ENCODE results near the gene MRPL32. TPM values are rescaled to one million over a fixed set of nuclear protein-coding genes. Genes with fewer than 3 reads are reported as not detected.
A peak's percentile ranks its signal among the peaks of the same experiment; 100 is the strongest.

The MRPL32 gene
- polyA plus RNA-seq, 4 donors, result 51.6 to 82.6 (median 61.6) TPM

DNA sequence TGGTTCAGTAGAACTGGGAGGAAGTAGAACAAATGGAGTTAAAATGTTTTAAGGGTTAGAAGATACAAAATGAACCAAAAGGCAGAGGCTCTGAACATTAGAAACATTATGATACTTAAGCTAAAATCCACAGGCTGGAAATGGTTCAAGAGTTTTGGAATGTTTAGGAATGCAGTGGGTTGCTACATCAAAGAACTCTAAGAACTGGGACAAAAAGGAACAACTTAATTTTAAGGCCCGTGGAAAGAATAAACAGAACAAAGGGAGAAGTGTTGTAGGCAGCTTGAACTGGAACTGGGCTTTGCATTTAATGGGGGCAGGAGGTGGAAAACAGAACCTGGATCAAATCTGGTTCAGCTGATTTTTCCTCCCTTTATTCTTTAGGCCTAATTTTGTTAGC, 16.8 kb upstream of the MRPL32 start:
- FAIRE-seq, result no peak
- DNase-seq, result no peak
- Histone ChIP-seq H3K27me3 (ENCODE audit: control insufficient read depth in 3 of 3, insufficient read depth in 3 of 3, low read length in 3 of 3) (no peaks in the 10 kb centered on the region), H3K36me3 (ENCODE audit: control insufficient read depth in 3 of 3, insufficient read depth in 2 of 3, low read depth in 1 of 3, low read length in 3 of 3) (peaks cover 10 to 17% (median 13%) of the 10 kb centered on the region in 3 donors), H3K27ac (ENCODE audit: low read depth in 1 of 3, low read length in 2 of 3) (no peak overlapping the region), H3K9me3 (ENCODE audit: control insufficient read depth in 2 of 2, insufficient read depth in 1 of 2, low read depth in 1 of 2, low read length in 1 of 2) (no peaks in the 10 kb centered on the region), H3K4me3 (ENCODE audit: low read depth in 1 of 3, low read length in 3 of 3) (no peak overlapping the region), H3K4me1 (ENCODE audit: control insufficient read depth in 3 of 3, insufficient read depth in 2 of 3, low read depth in 1 of 3, low read length in 2 of 3) (peaks cover 0 to 8% (median 0%) of the 10 kb centered on the region in 3 donors)
- WGBS, 3 donors, result 59 to 71% (median 70%) methylated on average over 1 of the region's 1 CpG

DNA sequence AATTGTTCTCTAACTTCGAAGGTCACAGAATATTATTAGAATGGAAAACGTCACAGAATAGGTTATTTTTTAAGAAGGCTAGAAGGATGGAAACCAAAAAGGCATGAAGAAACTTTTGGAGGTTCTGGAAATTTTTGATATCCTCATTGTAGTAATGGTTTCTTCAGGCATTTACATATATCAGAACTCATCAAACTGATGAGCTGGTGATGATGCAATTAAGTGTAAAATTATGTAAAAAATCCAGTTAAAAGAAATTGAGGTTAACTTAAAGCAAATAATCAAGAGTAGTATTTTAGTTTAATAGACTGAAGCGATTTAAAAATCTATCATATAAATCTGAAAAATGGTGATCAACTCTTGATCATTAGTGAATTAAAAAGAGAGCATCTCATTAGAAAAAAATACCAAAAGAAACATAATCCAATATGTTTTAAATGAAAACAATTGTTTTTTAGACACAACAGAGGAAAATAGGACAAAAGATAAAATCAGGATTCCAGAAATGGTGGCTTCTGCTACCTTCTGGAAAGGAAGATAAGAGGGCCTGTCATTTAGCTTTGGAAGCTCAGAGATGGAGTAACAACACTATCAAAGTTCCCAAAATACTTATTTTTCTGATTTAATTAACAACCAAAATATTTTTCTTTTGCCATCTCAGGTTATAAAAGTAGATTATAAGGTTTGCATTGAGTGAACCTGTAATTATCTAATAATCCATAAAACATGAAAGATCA, 10.0 kb upstream of the MRPL32 start:
- Histone ChIP-seq H3K4me3 (ENCODE audit: low read depth in 1 of 3, low read length in 3 of 3) (no peak overlapping the region), H3K4me1 (ENCODE audit: control insufficient read depth in 3 of 3, insufficient read depth in 2 of 3, low read depth in 1 of 3, low read length in 2 of 3) (no peaks in the 10 kb centered on the region), H3K9me3 (ENCODE audit: control insufficient read depth in 2 of 2, insufficient read depth in 1 of 2, low read depth in 1 of 2, low read length in 1 of 2) (no peaks in the 10 kb centered on the region), H3K27me3 (ENCODE audit: control insufficient read depth in 3 of 3, insufficient read depth in 3 of 3, low read length in 3 of 3) (no peaks in the 10 kb centered on the region), H3K27ac (ENCODE audit: low read depth in 1 of 3, low read length in 2 of 3) (no peak overlapping the region), H3K36me3 (ENCODE audit: control insufficient read depth in 3 of 3, insufficient read depth in 2 of 3, low read depth in 1 of 3, low read length in 3 of 3) (peaks cover 14 to 21% (median 17%) of the 10 kb centered on the region in 3 donors)
- 85 to 93% (median 92%) methylated on average over 3 of the region's 3 CpGs for WGBS, 3 donors
- FAIRE-seq (no peak), DNase-seq (no peak)

DNA sequence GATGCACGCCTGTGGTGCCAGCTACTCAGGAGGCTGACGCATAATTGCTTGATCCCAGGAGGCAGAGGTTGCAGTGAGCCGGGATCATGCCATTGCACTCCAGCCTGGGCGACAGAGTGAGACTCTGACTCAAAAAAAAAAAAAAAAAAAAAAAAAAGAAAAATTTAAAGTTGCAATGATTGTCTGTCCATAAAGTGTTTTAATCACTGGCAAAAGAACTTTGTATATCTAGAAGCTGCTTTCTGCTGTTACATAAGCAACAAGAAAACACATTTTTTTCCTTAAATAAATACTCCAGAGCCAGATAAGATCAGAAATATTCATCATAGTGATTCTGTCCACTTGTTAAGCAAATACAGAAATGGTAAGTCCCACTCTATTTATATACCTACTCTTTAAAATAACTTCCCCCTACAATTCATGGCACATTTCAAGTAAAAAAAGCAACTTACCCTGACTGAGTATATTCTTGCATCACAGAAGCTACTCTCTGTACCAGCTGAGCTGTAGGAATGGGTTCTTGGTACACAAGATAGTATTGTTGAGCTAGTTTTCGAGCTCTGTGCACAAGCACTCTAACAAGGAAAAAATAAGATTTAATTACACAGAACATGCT, 7.8 kb upstream of the MRPL32 start:
- no peaks in the 10 kb centered on the region for H3K9me3 ChIP-seq (ENCODE audit: control insufficient read depth in 2 of 2, insufficient read depth in 1 of 2, low read depth in 1 of 2, low read length in 1 of 2)
- H3K27me3 ChIP-seq (ENCODE audit: control insufficient read depth in 3 of 3, insufficient read depth in 3 of 3, low read length in 3 of 3), result no peaks in the 10 kb centered on the region
- H3K27ac ChIP-seq (ENCODE audit: low read depth in 1 of 3, low read length in 2 of 3), result no peak overlapping the region
- peaks cover 9 to 13% (median 12%) of the 10 kb centered on the region in 3 donors for H3K36me3 ChIP-seq (ENCODE audit: control insufficient read depth in 3 of 3, insufficient read depth in 2 of 3, low read depth in 1 of 3, low read length in 3 of 3)
- DNase-seq, result no peak
- no peak overlapping the region for H3K4me3 ChIP-seq (ENCODE audit: low read depth in 1 of 3, low read length in 3 of 3)
- peaks cover 0 to 3% (median under 1%) of the 10 kb centered on the region in 3 donors for H3K4me1 ChIP-seq (ENCODE audit: control insufficient read depth in 3 of 3, insufficient read depth in 2 of 3, low read depth in 1 of 3, low read length in 2 of 3)
- WGBS, 3 donors, result 85 to 93% (median 89%) methylated on average over 5 of the region's 5 CpGs
- FAIRE-seq, result no peak

DNA sequence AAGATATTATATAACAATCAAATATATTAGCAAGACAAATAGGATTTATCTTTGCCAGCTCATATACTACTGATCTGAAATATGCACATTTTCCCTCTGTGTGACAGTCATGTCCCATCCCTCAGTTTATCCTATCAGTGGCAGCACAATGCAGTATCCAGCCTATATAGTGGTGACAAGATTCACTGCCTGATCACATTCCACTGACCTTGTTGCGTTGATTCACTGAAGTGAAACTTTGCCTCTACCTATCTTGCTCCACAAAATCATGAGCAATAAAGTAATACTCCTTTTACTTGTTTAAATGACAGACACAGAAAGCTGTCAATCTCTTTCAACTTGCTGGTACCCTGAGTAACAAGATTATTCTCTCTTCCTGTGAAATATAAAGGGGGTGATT, 6.5 kb upstream of the MRPL32 start:
- no peak overlapping the region for H3K4me3 ChIP-seq (ENCODE audit: low read depth in 1 of 3, low read length in 3 of 3)
- no peak for DNase-seq
- no peaks in the 10 kb centered on the region for H3K9me3 ChIP-seq (ENCODE audit: control insufficient read depth in 2 of 2, insufficient read depth in 1 of 2, low read depth in 1 of 2, low read length in 1 of 2)
- no peak overlapping the region for H3K27ac ChIP-seq (ENCODE audit: low read depth in 1 of 3, low read length in 2 of 3)
- H3K27me3 ChIP-seq (ENCODE audit: control insufficient read depth in 3 of 3, insufficient read depth in 3 of 3, low read length in 3 of 3), result no peaks in the 10 kb centered on the region
- FAIRE-seq, result no peak
- H3K4me1 ChIP-seq (ENCODE audit: control insufficient read depth in 3 of 3, insufficient read depth in 2 of 3, low read depth in 1 of 3, low read length in 2 of 3), result peaks cover 6 to 14% (median 6%) of the 10 kb centered on the region in 3 donors
- peaks cover 9 to 12% (median 9%) of the 10 kb centered on the region in 3 donors for H3K36me3 ChIP-seq (ENCODE audit: control insufficient read depth in 3 of 3, insufficient read depth in 2 of 3, low read depth in 1 of 3, low read length in 3 of 3)
- WGBS, 3 donors, result 83 to 95% (median 91%) methylated on average over 1 of the region's 1 CpG

DNA sequence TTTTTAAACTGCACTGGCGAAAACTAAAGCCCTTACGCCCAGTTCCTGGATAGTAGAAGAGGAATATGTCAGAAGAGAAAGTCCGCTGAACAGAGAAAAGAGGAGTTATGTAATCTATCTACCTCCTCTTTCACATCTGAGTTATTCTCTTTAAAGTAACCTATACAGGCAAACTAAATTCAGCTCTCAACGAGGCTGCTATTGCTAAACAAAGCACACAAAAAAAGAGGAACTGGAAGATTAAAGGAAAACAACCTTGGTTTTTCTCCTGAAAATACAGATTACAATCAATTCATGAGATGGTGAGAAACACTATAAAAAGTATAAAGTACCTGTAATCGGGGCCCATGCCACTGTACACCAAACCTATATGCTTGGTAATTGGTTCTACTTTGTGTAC, 6.0 kb upstream of the MRPL32 start:
- peaks cover 9% of the 10 kb centered on the region in 3 donors for H3K36me3 ChIP-seq (ENCODE audit: control insufficient read depth in 3 of 3, insufficient read depth in 2 of 3, low read depth in 1 of 3, low read length in 3 of 3)
- WGBS, 3 donors, result 77 to 81% (median 78%) methylated on average over 5 of the region's 5 CpGs
- H3K27me3 ChIP-seq (ENCODE audit: control insufficient read depth in 3 of 3, insufficient read depth in 3 of 3, low read length in 3 of 3), result no peaks in the 10 kb centered on the region
- no peak overlapping the region for H3K4me3 ChIP-seq (ENCODE audit: low read depth in 1 of 3, low read length in 3 of 3)
- no peak overlapping the region for H3K27ac ChIP-seq (ENCODE audit: low read depth in 1 of 3, low read length in 2 of 3)
- no peaks in the 10 kb centered on the region for H3K9me3 ChIP-seq (ENCODE audit: control insufficient read depth in 2 of 2, insufficient read depth in 1 of 2, low read depth in 1 of 2, low read length in 1 of 2)
- H3K4me1 ChIP-seq (ENCODE audit: control insufficient read depth in 3 of 3, insufficient read depth in 2 of 3, low read depth in 1 of 3, low read length in 2 of 3), result peaks cover 6 to 14% (median 7%) of the 10 kb centered on the region in 3 donors
- DNase-seq (no peak), FAIRE-seq (no peak)

DNA sequence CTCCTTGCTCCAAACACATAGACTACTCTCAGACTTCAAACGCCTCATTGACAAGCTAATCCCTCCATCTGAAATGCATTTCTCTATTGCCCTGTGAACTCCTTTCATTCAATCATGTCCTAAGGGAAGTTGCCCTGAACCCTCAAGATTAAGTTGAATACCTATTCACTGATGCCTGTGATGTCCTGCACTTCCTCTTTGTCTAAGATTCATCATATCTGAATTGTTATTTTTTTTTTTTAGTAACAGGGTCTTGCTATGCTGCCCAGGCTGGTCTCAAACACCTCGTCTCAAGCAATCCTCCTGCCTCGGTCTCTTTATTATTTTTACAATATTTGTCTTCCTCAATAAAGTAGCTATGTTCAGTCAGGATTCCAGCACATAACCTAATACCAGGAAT, 3.4 kb upstream of the MRPL32 start:
- no peak for FAIRE-seq
- Histone ChIP-seq H3K9me3 (ENCODE audit: control insufficient read depth in 2 of 2, insufficient read depth in 1 of 2, low read depth in 1 of 2, low read length in 1 of 2) (no peaks in the 10 kb centered on the region), H3K36me3 (ENCODE audit: control insufficient read depth in 3 of 3, insufficient read depth in 2 of 3, low read depth in 1 of 3, low read length in 3 of 3) (peaks cover 6 to 9% (median 9%) of the 10 kb centered on the region in 3 donors), H3K4me1 (ENCODE audit: control insufficient read depth in 3 of 3, insufficient read depth in 2 of 3, low read depth in 1 of 3, low read length in 2 of 3) (peaks cover 6 to 21% (median 10%) of the 10 kb centered on the region in 3 donors), H3K27ac (ENCODE audit: low read depth in 1 of 3, low read length in 2 of 3) (no peak overlapping the region), H3K4me3 (ENCODE audit: low read depth in 1 of 3, low read length in 3 of 3) (no peak overlapping the region), H3K27me3 (ENCODE audit: control insufficient read depth in 3 of 3, insufficient read depth in 3 of 3, low read length in 3 of 3) (no peaks in the 10 kb centered on the region)
- no peak for DNase-seq
- WGBS, 3 donors, result 48 to 59% (median 50%) methylated on average over 3 of the region's 3 CpGs

DNA sequence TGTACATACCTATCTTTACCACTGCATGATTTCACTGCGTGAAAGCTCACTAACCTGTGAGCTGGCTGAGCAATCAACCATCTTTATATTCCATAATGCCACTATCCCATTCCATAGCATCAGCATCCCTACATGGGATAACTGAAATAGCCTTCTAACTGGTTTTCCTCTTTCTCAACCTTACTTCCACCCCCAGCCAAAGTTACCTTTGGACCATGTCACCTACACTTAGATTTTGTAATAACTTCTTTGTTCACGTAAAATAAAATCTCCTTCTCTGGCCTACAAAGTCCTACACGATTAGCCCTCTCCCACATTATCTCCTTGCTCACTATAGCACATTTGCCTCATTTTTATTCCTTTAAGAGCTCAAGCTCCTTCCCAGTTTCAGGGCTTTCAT, 2.7 kb upstream of the MRPL32 start:
- 26 to 44% (median 40%) methylated on average over 3 of the region's 3 CpGs for WGBS, 3 donors
- Histone ChIP-seq H3K36me3 (ENCODE audit: control insufficient read depth in 3 of 3, insufficient read depth in 2 of 3, low read depth in 1 of 3, low read length in 3 of 3) (peaks cover 5 to 9% (median 6%) of the 10 kb centered on the region in 3 donors), H3K9me3 (ENCODE audit: control insufficient read depth in 2 of 2, insufficient read depth in 1 of 2, low read depth in 1 of 2, low read length in 1 of 2) (no peaks in the 10 kb centered on the region), H3K4me1 (ENCODE audit: control insufficient read depth in 3 of 3, insufficient read depth in 2 of 3, low read depth in 1 of 3, low read length in 2 of 3) (peaks cover 6 to 21% (median 10%) of the 10 kb centered on the region in 3 donors), H3K27ac (ENCODE audit: low read depth in 1 of 3, low read length in 2 of 3) (no peak overlapping the region), H3K27me3 (ENCODE audit: control insufficient read depth in 3 of 3, insufficient read depth in 3 of 3, low read length in 3 of 3) (no peaks in the 10 kb centered on the region), H3K4me3 (ENCODE audit: low read depth in 1 of 3, low read length in 3 of 3) (no peak overlapping the region)
- DNase-seq, result no peak
- FAIRE-seq, result no peak

DNA sequence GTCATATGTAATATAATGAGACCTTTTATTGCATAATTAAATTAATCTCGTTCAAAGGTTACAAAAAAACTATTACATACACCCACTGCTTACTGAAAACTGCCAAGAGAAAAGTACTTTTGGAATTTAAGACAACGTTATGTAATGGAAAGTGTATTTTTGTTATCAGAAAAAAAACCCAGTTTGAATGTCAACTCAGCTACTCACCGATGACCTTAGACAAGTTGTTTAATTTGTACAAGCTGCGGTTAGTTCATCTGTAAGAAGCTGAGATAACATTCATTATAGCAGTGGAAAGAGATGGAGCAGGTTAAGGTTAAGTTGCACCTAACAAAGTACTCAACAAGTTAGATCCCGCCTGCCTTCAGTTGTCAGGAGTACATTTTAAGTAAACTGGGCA, 1.3 kb upstream of the MRPL32 start:
- Histone ChIP-seq H3K4me3 (ENCODE audit: low read depth in 1 of 3, low read length in 3 of 3) (peak overlapping the region; percentile 83 to 93 (median 84)), H3K27ac (ENCODE audit: low read depth in 1 of 3, low read length in 2 of 3) (peak overlapping the region in 2 of 3 donors; percentile 75 to 76)
- FAIRE-seq, result peak; percentile 36

More for the DNA sequence above, 1.3 kb upstream of the MRPL32 start:
- peak; percentile 21 to 47 for DNase-seq
- Histone ChIP-seq H3K36me3 (ENCODE audit: control insufficient read depth in 3 of 3, insufficient read depth in 2 of 3, low read depth in 1 of 3, low read length in 3 of 3) (peaks cover 0 to 2% (median 2%) of the 10 kb centered on the region in 3 donors), H3K9me3 (ENCODE audit: control insufficient read depth in 2 of 2, insufficient read depth in 1 of 2, low read depth in 1 of 2, low read length in 1 of 2) (no peaks in the 10 kb centered on the region), H3K27me3 (ENCODE audit: control insufficient read depth in 3 of 3, insufficient read depth in 3 of 3, low read length in 3 of 3) (no peaks in the 10 kb centered on the region), H3K4me1 (ENCODE audit: control insufficient read depth in 3 of 3, insufficient read depth in 2 of 3, low read depth in 1 of 3, low read length in 2 of 3) (peaks cover 6 to 21% (median 10%) of the 10 kb centered on the region in 3 donors)
- 2 to 7% (median 4%) methylated on average over 5 of the region's 5 CpGs for WGBS, 3 donors
